GM23338 (cell line): Measurements from ENCODE around the gene DNAAF5. TPM values are rescaled to one million over a fixed set of nuclear protein-coding genes. Genes with fewer than 3 reads are reported as not detected.

Experiments
- ATAC-seq: fragments of 200-7000 bp; cut with Tn5 transposase; 3 replicates; pipeline ENCODE4 v1.9.1; 2020
- DNase-seq: peaks from one replicate; pipeline ENCODE4 v3.0.0-alpha.2; 2015; ENCODE audit warnings: low spot score
- H2AFZ ChIP-seq: fragments of 200-600 bp; sonication (generic); 2 replicates; pipeline ENCODE4 v1.8.0; 2016; ENCODE audit warnings: antibody characterized with exemption, mild to moderate bottlenecking, moderate library complexity
- H3F3A ChIP-seq: fragments of 200-600 bp; sonication (generic); replicated peaks from 2 replicates; pipeline ENCODE4 v1.8.0; 2017; ENCODE audit warnings: antibody characterized with exemption, mixed run types, low read depth
- H3K27ac ChIP-seq: fragments of 200-600 bp; sonication (generic); 2 replicates; pipeline ENCODE4 v1.6.1; 2016; ENCODE audit warnings: low read depth
- H3K27me3 ChIP-seq: fragments of 200-600 bp; sonication (generic); 2 replicates; pipeline ENCODE4 v1.8.0; 2016; ENCODE audit warnings: mild to moderate bottlenecking, mixed run types, moderate library complexity; ENCODE audit not compliant: insufficient read depth
- H3K36me3 ChIP-seq: fragments of 200-600 bp; sonication (generic); 2 replicates; pipeline ENCODE4 v1.8.0; 2016; ENCODE audit warnings: mild to moderate bottlenecking; ENCODE audit not compliant: insufficient read depth
- H3K4me1 ChIP-seq: fragments of 200-600 bp; sonication (generic); 2 replicates; pipeline ENCODE4 v1.8.0; 2016; ENCODE audit warnings: mild to moderate bottlenecking, moderate library complexity; ENCODE audit not compliant: insufficient read depth
- H3K4me2 ChIP-seq: fragments of 200-600 bp; sonication (generic); 2 replicates; pipeline ENCODE4 v1.7.1; 2017; ENCODE audit warnings: mixed run types
- H3K4me3 ChIP-seq: fragments of 200-600 bp; sonication (generic); 2 replicates; pipeline ENCODE4 v1.6.1; 2016; ENCODE audit warnings: mixed run types
- H3K79me2 ChIP-seq: fragments of 200-600 bp; sonication (generic); replicated peaks from 2 replicates; pipeline ENCODE4 v1.8.0; 2017; ENCODE audit warnings: mild to moderate bottlenecking; ENCODE audit not compliant: insufficient read depth
- H3K9me2 ChIP-seq: fragments of 200-600 bp; sonication (generic); 2 replicates; pipeline ENCODE4 v1.8.0; 2017; ENCODE audit not compliant: insufficient read depth
- H4K20me1 ChIP-seq: fragments of 200-600 bp; sonication (generic); replicated peaks from 2 replicates; pipeline ENCODE4 v1.8.0; 2017; ENCODE audit warnings: mild to moderate bottlenecking; ENCODE audit not compliant: insufficient read depth
- H3K27ac Mint-ChIP-seq: 2 replicates; pipeline ENCODE4 v1.8.0; 2020; ENCODE audit warnings: inconsistent platforms, mild to moderate bottlenecking, moderate library complexity, mixed read lengths
- H3K27me3 Mint-ChIP-seq: 3 replicates; pipeline ENCODE4 v1.8.0; 2022; ENCODE audit warnings: low read depth, mild to moderate bottlenecking, moderate library complexity, mixed read lengths, inconsistent platforms; ENCODE audit not compliant: insufficient read depth, poor library complexity
- H3K36me3 Mint-ChIP-seq: 3 replicates; pipeline ENCODE4 v1.8.0; 2021; ENCODE audit warnings: low read depth, mild to moderate bottlenecking, inconsistent platforms, moderate library complexity, mixed read lengths
- H3K4me1 Mint-ChIP-seq: 3 replicates; pipeline ENCODE4 v1.8.0; 2020; ENCODE audit warnings: mild to moderate bottlenecking, inconsistent platforms, mixed read lengths
- H3K4me3 Mint-ChIP-seq: 3 replicates; pipeline ENCODE4 v1.8.0; 2021; ENCODE audit warnings: moderate library complexity, mild to moderate bottlenecking, inconsistent platforms, mixed read lengths
- H3K9me3 Mint-ChIP-seq: 3 replicates; pipeline ENCODE4 v1.8.0; 2020; ENCODE audit warnings: moderate library complexity, mild to moderate bottlenecking, inconsistent platforms, mixed read lengths
- EZH2phosphoT487 ChIP-seq: fragments of 200-600 bp; sonication (generic); IDR thresholded peaks from one replicate; pipeline ENCODE4 v1.8.1; 2018; ENCODE audit warnings: antibody characterized with exemption; ENCODE audit not compliant: unreplicated experiment
- NANOG ChIP-seq: IDR thresholded peaks from 2 replicates; pipeline ENCODE4 v1.6.1; 2016; ENCODE audit warnings: antibody characterized with exemption, borderline replicate concordance
- POLR2AphosphoS5 ChIP-seq: IDR thresholded peaks from 2 replicates; pipeline ENCODE4 v1.6.1; 2016; ENCODE audit warnings: antibody characterized with exemption, low read depth
- STAT1 ChIP-seq: IDR thresholded peaks from one replicate; pipeline ENCODE4 v1.6.1; 2016; ENCODE audit warnings: antibody characterized with exemption; ENCODE audit not compliant: unreplicated experiment
- ZNF331 ChIP-seq: fragments of 250-450 bp; sonication (Bioruptor Pico); IDR thresholded peaks from 2 replicates; pipeline ENCODE4 v1.5.0; 2020; ENCODE audit warnings: low read depth, mild to moderate bottlenecking, moderate library complexity
- polyA plus RNA-seq: library from polyadenylated mRNA; unstranded; fragments of >200 nt; fragmentation: Nextera tagmentation; extraction: Ambion mirVana; gene quantifications from 2 replicates; pipeline ENCODE4 v1.2.1, GENCODE V29; 2016
- total RNA-seq: library from RNA; depleted of rRNA; stranded (reverse); fragments of >200 nt; shearing (Covaris generic); gene quantifications from 2 replicates; pipeline ENCODE4 v1.2.3, GENCODE V29; 2014
- TF ChIP-seq, protein P1 (sequence below): IDR thresholded peaks from one replicate; pipeline ENCODE4 v1.6.1; 2018; ENCODE audit warnings: antibody characterized with exemption; ENCODE audit not compliant: unreplicated experiment
- TF ChIP-seq, protein P2 (sequence below), 2 experiments: fragments of 200-600 bp in 1 of 2; sonication (generic) in 1 of 2; conservative IDR thresholded peaks; 2 replicates each; pipeline versions ENCODE4 v1.5.1 to v1.6.1; 2016 to 2017; ENCODE audit warnings: antibody characterized with exemption in 2 of 2, low read depth in 2 of 2, mild to moderate bottlenecking in 2 of 2, moderate library complexity in 1 of 2
- TF ChIP-seq, protein P3 (sequence below): fragments of 250-450 bp; sonication (Bioruptor Pico); IDR thresholded peaks from 2 replicates; pipeline ENCODE4 v1.5.0; 2020; ENCODE audit warnings: mild to moderate bottlenecking, moderate library complexity

Gene DNAAF5
- total and polyA plus RNA-seq, 2 experiments from 2014 or later = 20.4 to 86.7 TPM

DNA sequence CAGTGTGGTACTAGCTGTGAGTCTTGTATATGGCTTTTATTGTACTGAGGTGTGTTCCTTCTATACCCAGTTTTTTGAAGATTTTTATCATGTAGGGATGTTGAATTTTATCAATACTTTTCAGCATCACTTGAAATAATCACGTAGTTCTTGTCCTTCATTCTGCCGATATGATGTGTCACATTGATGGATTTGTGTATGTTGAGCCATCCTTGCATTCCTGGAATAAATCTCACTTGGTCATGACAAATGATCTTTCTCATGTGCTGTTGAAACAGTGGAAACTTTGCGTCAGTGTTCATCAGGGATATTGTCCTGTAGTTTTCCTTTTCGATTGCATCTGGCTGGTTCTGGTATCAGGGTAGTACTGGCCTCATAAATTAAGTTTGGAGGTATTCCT, 7.7 kb downstream of the DNAAF5 start (continued):
- TF ChIP-seq NANOG (no peak), ZNF331 (CRISPR knock-in tag) (no peak), POLR2AphosphoS5 (no peak)
- TF ChIP-seq, protein P1, sequence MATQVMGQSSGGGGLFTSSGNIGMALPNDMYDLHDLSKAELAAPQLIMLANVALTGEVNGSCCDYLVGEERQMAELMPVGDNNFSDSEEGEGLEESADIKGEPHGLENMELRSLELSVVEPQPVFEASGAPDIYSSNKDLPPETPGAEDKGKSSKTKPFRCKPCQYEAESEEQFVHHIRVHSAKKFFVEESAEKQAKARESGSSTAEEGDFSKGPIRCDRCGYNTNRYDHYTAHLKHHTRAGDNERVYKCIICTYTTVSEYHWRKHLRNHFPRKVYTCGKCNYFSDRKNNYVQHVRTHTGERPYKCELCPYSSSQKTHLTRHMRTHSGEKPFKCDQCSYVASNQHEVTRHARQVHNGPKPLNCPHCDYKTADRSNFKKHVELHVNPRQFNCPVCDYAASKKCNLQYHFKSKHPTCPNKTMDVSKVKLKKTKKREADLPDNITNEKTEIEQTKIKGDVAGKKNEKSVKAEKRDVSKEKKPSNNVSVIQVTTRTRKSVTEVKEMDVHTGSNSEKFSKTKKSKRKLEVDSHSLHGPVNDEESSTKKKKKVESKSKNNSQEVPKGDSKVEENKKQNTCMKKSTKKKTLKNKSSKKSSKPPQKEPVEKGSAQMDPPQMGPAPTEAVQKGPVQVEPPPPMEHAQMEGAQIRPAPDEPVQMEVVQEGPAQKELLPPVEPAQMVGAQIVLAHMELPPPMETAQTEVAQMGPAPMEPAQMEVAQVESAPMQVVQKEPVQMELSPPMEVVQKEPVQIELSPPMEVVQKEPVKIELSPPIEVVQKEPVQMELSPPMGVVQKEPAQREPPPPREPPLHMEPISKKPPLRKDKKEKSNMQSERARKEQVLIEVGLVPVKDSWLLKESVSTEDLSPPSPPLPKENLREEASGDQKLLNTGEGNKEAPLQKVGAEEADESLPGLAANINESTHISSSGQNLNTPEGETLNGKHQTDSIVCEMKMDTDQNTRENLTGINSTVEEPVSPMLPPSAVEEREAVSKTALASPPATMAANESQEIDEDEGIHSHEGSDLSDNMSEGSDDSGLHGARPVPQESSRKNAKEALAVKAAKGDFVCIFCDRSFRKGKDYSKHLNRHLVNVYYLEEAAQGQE = no peak

DNA sequence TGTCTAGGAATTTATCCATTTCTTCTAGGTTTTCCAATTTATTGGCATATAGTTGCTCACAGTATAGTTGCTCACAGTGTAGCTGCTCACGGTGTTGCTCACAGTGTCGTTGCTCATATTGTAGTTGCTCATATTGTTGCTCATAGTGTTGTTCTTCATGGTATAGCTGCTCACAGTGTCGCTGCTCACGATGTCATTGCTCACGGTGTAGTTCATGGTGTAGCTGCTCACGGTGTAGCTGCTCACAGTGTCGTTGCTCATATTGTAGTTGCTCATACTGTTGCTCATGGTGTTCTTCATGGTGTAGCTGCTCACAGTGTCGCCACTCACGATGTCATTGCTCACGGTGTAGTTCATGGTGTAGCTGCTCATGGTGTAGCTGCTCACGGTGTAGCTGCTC, 8.3 kb downstream of the DNAAF5 start:
- Histone ChIP-seq H3K9me2 (no peaks in the 10 kb centered on the region), H4K20me1 (peaks cover 23% of the 10 kb centered on the region), H3K4me2 (no peak overlapping the region), H3F3A (no peaks in the 10 kb centered on the region), H3K79me2 (peaks cover 91% of the 10 kb centered on the region), H2AFZ (no peak overlapping the region), H3K36me3 (peaks cover 3% of the 10 kb centered on the region; the same call in 1 of the 2 replicates), H3K4me1 (no peaks in the 10 kb centered on the region), H3K27me3 (no peaks in the 10 kb centered on the region), H3K4me3 (no peak overlapping the region), H3K27ac (no peak overlapping the region)
- H3K4me1 Mint-ChIP-seq = no peaks in the 10 kb centered on the region; the same call in 1 of the 3 replicates
- ATAC-seq (no peak), DNase-seq (no peak)
- peaks cover 19% of the 10 kb centered on the region for H3K36me3 Mint-ChIP-seq
- TF ChIP-seq, protein P2, sequence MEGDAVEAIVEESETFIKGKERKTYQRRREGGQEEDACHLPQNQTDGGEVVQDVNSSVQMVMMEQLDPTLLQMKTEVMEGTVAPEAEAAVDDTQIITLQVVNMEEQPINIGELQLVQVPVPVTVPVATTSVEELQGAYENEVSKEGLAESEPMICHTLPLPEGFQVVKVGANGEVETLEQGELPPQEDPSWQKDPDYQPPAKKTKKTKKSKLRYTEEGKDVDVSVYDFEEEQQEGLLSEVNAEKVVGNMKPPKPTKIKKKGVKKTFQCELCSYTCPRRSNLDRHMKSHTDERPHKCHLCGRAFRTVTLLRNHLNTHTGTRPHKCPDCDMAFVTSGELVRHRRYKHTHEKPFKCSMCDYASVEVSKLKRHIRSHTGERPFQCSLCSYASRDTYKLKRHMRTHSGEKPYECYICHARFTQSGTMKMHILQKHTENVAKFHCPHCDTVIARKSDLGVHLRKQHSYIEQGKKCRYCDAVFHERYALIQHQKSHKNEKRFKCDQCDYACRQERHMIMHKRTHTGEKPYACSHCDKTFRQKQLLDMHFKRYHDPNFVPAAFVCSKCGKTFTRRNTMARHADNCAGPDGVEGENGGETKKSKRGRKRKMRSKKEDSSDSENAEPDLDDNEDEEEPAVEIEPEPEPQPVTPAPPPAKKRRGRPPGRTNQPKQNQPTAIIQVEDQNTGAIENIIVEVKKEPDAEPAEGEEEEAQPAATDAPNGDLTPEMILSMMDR (conservative IDR thresholded peaks at IDR 0.05; ENCODE audit: low read depth in 2 of 2) = no peak
- no peak for TF ChIP-seq STAT1
- no peaks in the 10 kb centered on the region for H3K27me3 Mint-ChIP-seq
- H3K4me3 Mint-ChIP-seq = no peak overlapping the region
- H3K9me3 Mint-ChIP-seq = no peaks in the 10 kb centered on the region; the same call in 2 of the 3 replicates
- H3K27ac Mint-ChIP-seq = no peak overlapping the region

DNA sequence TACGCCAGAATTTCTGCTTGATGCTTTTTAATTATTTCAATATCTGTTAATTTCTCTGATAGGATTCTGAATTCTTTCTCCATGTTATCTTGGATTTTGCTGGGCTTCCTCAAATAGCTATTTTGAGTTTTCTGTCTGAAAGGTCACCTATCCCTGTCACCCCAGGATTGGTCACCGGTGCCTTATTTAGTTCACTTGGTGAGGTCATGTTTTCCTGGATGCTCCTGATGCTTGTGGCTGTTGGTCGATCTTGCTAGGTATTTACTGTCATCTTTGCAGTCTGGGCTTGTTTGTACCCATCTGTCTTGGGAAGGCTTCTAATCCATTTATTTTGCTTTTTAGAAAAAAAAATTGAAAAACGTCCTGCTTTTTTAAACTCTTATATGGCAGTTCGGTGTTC, 11.7 kb downstream of the DNAAF5 start:
- Histone ChIP-seq H3K4me3 (no peak overlapping the region), H3K9me2 (no peaks in the 10 kb centered on the region), H3K27me3 (no peaks in the 10 kb centered on the region), H3F3A (no peaks in the 10 kb centered on the region), H4K20me1 (peaks cover 14% of the 10 kb centered on the region), H3K79me2 (peaks cover 62% of the 10 kb centered on the region), H3K4me2 (no peak overlapping the region), H2AFZ (no peak overlapping the region), H3K27ac (0 out of 2 replicates have a peak overlapping the region, but pooled peaks have one; percentile 4), H3K36me3 (0 out of 2 replicates have a peak, but pooled peaks cover 3% of the 10 kb centered on the region), H3K4me1 (no peaks in the 10 kb centered on the region)
- ATAC-seq = no peak
- DNase-seq = no peak
- H3K4me1 Mint-ChIP-seq = no peaks in the 10 kb centered on the region
- no peak overlapping the region for H3K4me3 Mint-ChIP-seq
- no peaks in the 10 kb centered on the region; the same call in 2 of the 3 replicates for H3K9me3 Mint-ChIP-seq
- H3K27me3 Mint-ChIP-seq = peaks cover 3% of the 10 kb centered on the region
- H3K36me3 Mint-ChIP-seq = peaks cover 18% of the 10 kb centered on the region
- 0 out of 2 replicates have a peak overlapping the region, but pooled peaks have one; percentile 16 for H3K27ac Mint-ChIP-seq
- TF ChIP-seq, protein P3, sequence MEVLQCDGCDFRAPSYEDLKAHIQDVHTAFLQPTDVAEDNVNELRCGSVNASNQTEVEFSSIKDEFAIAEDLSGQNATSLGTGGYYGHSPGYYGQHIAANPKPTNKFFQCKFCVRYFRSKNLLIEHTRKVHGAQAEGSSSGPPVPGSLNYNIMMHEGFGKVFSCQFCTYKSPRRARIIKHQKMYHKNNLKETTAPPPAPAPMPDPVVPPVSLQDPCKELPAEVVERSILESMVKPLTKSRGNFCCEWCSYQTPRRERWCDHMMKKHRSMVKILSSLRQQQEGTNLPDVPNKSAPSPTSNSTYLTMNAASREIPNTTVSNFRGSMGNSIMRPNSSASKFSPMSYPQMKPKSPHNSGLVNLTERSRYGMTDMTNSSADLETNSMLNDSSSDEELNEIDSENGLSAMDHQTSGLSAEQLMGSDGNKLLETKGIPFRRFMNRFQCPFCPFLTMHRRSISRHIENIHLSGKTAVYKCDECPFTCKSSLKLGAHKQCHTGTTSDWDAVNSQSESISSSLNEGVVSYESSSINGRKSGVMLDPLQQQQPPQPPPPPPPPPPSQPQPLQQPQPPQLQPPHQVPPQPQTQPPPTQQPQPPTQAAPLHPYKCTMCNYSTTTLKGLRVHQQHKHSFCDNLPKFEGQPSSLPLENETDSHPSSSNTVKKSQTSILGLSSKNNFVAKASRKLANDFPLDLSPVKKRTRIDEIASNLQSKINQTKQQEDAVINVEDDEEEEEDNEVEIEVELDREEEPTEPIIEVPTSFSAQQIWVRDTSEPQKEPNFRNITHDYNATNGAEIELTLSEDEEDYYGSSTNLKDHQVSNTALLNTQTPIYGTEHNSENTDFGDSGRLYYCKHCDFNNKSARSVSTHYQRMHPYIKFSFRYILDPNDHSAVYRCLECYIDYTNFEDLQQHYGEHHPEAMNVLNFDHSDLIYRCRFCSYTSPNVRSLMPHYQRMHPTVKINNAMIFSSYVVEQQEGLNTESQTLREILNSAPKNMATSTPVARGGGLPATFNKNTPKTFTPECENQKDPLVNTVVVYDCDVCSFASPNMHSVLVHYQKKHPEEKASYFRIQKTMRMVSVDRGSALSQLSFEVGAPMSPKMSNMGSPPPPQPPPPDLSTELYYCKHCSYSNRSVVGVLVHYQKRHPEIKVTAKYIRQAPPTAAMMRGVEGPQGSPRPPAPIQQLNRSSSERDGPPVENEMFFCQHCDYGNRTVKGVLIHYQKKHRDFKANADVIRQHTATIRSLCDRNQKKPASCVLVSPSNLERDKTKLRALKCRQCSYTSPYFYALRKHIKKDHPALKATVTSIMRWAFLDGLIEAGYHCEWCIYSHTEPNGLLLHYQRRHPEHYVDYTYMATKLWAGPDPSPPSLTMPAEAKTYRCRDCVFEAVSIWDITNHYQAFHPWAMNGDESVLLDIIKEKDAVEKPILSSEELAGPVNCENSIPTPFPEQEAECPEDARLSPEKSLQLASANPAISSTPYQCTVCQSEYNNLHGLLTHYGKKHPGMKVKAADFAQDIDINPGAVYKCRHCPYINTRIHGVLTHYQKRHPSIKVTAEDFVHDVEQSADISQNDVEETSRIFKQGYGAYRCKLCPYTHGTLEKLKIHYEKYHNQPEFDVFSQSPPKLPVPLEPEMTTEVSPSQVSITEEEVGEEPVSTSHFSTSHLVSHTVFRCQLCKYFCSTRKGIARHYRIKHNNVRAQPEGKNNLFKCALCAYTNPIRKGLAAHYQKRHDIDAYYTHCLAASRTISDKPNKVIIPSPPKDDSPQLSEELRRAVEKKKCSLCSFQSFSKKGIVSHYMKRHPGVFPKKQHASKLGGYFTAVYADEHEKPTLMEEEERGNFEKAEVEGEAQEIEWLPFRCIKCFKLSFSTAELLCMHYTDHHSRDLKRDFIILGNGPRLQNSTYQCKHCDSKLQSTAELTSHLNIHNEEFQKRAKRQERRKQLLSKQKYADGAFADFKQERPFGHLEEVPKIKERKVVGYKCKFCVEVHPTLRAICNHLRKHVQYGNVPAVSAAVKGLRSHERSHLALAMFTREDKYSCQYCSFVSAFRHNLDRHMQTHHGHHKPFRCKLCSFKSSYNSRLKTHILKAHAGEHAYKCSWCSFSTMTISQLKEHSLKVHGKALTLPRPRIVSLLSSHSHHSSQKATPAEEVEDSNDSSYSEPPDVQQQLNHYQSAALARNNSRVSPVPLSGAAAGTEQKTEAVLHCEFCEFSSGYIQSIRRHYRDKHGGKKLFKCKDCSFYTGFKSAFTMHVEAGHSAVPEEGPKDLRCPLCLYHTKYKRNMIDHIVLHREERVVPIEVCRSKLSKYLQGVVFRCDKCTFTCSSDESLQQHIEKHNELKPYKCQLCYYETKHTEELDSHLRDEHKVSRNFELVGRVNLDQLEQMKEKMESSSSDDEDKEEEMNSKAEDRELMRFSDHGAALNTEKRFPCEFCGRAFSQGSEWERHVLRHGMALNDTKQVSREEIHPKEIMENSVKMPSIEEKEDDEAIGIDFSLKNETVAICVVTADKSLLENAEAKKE = no peak
- TF ChIP-seq EZH2phosphoT487 = no peak
